HEK293 (cell line): ENCODE results near the gene MYO1B.

ENCODE experiments used
- CTCF ChIP-seq: fragments of 450-650 bp; formaldehyde crosslinking; IDR thresholded peaks from 2 replicates; pipeline ENCODE4 v1.5.1; 2016; ENCODE audit warnings: missing biosample characterization, missing genetic modification characterization
- KLF10 ChIP-seq: fragments of 450-650 bp; IDR thresholded peaks from 2 replicates; pipeline ENCODE4 v1.5.1; 2018; ENCODE audit warnings: missing biosample characterization, mild to moderate bottlenecking, missing genetic modification characterization
- KLF16 ChIP-seq: fragments of 450-650 bp; formaldehyde crosslinking; IDR thresholded peaks from 2 replicates; pipeline ENCODE4 v1.5.1; 2017; ENCODE audit warnings: missing biosample characterization, missing genetic modification characterization
- KLF17 ChIP-seq: fragments of 450-650 bp; formaldehyde crosslinking; IDR thresholded peaks from 2 replicates; pipeline ENCODE4 v1.5.1; 2016; ENCODE audit warnings: missing biosample characterization, missing genetic modification characterization
- ZEB2 ChIP-seq: fragments of 450-650 bp; formaldehyde crosslinking; IDR thresholded peaks from 2 replicates; pipeline ENCODE4 v1.5.1; 2016; ENCODE audit warnings: missing biosample characterization, missing genetic modification characterization
- ZFHX2 ChIP-seq: fragments of 450-650 bp; formaldehyde crosslinking; conservative IDR thresholded peaks from 2 replicates; pipeline ENCODE4 v1.5.1; 2016; ENCODE audit warnings: missing biosample characterization, missing genetic modification characterization
- ZFP3 ChIP-seq: fragments of 450-650 bp; formaldehyde crosslinking; IDR thresholded peaks from 2 replicates; pipeline ENCODE4 v1.5.1; 2016; ENCODE audit warnings: low read depth, missing biosample characterization, missing genetic modification characterization
- ZNF350 ChIP-seq: fragments of 450-650 bp; formaldehyde crosslinking; IDR thresholded peaks from 2 replicates; pipeline ENCODE4 v1.5.0; 2017; ENCODE audit warnings: missing biosample characterization, mild to moderate bottlenecking, missing genetic modification characterization
- ZSCAN5A ChIP-seq: fragments of 450-650 bp; formaldehyde crosslinking; IDR thresholded peaks from 2 replicates; pipeline ENCODE4 v1.5.1; 2016; ENCODE audit warnings: missing biosample characterization, missing genetic modification characterization
- TF ChIP-seq, protein P1 (sequence below): fragments of 450-650 bp; formaldehyde crosslinking; IDR thresholded peaks from 2 replicates; pipeline ENCODE4 v1.5.1; 2016; ENCODE audit warnings: missing biosample characterization, missing genetic modification characterization, low read depth

DNA sequence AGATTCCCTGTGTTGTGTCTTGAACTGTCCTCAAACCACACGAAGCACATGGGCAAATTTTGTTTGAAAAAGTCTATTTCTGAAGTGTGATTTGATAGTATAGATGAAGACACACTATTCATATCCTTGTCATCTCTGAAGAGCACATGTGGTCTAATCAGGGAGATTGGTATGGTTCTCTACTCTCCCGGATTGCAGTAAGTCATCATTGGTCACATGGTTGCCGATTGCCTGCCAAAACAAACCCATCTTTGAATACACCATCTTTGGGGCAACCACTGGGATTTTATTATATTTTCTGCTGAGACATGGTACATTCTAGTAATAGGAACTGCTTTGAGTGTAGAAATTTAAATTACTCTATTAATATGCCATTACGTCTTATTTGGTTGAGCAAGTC lies 186.9 kb downstream of the MYO1B start:
- TF ChIP-seq CTCF (tag by site-specific recombination) = no peak
- TF ChIP-seq KLF10 (tag by site-specific recombination) = no peak
- no peak for TF ChIP-seq ZEB2 (tag by site-specific recombination)
- no peak for TF ChIP-seq ZFP3 (tag by site-specific recombination)
- no peak for TF ChIP-seq KLF17 (tag by site-specific recombination)
- no peak for TF ChIP-seq ZSCAN5A (tag by site-specific recombination)
- TF ChIP-seq ZNF350 (tag by site-specific recombination) = no peak
- no peak for TF ChIP-seq ZFHX2
- TF ChIP-seq, protein P1, sequence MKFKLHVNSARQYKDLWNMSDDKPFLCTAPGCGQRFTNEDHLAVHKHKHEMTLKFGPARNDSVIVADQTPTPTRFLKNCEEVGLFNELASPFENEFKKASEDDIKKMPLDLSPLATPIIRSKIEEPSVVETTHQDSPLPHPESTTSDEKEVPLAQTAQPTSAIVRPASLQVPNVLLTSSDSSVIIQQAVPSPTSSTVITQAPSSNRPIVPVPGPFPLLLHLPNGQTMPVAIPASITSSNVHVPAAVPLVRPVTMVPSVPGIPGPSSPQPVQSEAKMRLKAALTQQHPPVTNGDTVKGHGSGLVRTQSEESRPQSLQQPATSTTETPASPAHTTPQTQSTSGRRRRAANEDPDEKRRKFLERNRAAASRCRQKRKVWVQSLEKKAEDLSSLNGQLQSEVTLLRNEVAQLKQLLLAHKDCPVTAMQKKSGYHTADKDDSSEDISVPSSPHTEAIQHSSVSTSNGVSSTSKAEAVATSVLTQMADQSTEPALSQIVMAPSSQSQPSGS = no peak
- TF ChIP-seq KLF16 (tag by site-specific recombination) = no peak
